GM12878 (cell line): ENCODE measurements around the gene LRTM2. TPM values are rescaled to one million over a fixed set of nuclear protein-coding genes. Genes with fewer than 3 reads are reported as not detected.

Experiments
- ATAC-seq: fragments of 200-7000 bp; cut with Tn5 transposase; 3 replicates; pipeline ENCODE4 v1.9.1; 2020; ENCODE audit warnings: mild to moderate bottlenecking, moderate library complexity
- BruUV-seq: library from RNA; stranded (reverse); fragments of 400-500 nt; replicated peaks from 2 replicates; lab custom pipeline; 2021; lab: Mats Ljungman, UMichigan
- CTCF ChIA-PET: fragments of 300-600 bp; sonication (Branson Sonifier 250); formaldehyde crosslinking; extraction: SDS; loops from one replicate; lab custom pipeline; 2021; ENCODE audit warnings: inconsistent platforms; lab: Yijun Ruan, JAX
- POLR2A ChIA-PET: fragments of 350-600 bp; formaldehyde crosslinking; extraction: SDS; loops from one replicate; lab custom pipeline; 2021; ENCODE audit warnings: inconsistent platforms; lab: Charles Lee
- RAD21 ChIA-PET: fragments of 300-600 bp; sonication (Branson Sonifier 250); formaldehyde crosslinking; loops from one replicate; lab custom pipeline; 2023; ENCODE audit warnings: antibody characterized with exemption; ENCODE audit not compliant: unreplicated experiment; lab: Charles Lee
- SMC1A ChIA-PET: fragments of 300-600 bp; sonication (Branson Sonifier 250); formaldehyde crosslinking; loops from one replicate; lab custom pipeline; 2023; ENCODE audit not compliant: unreplicated experiment, uncharacterized antibody; lab: Charles Lee
- DNase-seq: peaks from one replicate; pipeline ENCODE4 v3.0.0-alpha.2; 2011; ENCODE audit warnings: low read depth, low spot score
- FAIRE-seq: peaks from 3 replicates; lab custom pipeline; 2011; peaks lifted over from hg19 to GRCh38; lab: Jason Lieb, UNC
- H2AFZ ChIP-seq: 2 replicates; pipeline ENCODE4 v1.6.0; 2011; ENCODE audit warnings: low read depth, low read length, control low read depth; ENCODE audit not compliant: control insufficient read depth
- H3K27ac ChIP-seq: 2 replicates; pipeline ENCODE4 v1.5.1; 2011; ENCODE audit warnings: control low read depth; ENCODE audit not compliant: control insufficient read depth, insufficient read depth
- H3K27me3 ChIP-seq, 2 experiments: replicated peaks in 1 of 2; 2 replicates each; pipeline versions ENCODE4 v1.6.0 to v1.6.1; 2011; ENCODE audit warnings: low read length in 1 of 2; ENCODE audit not compliant: control insufficient read depth in 2 of 2, insufficient read depth in 2 of 2
- H3K36me3 ChIP-seq, 2 experiments: 2 replicates each; pipeline ENCODE4 v1.5.1; 2011; ENCODE audit warnings: low read length in 1 of 2; ENCODE audit not compliant: control insufficient read depth in 2 of 2, insufficient read depth in 2 of 2
- H3K4me1 ChIP-seq: 2 replicates; pipeline ENCODE4 v1.6.1; 2011; ENCODE audit warnings: mild to moderate bottlenecking, low read length, moderate library complexity, mixed read lengths; ENCODE audit not compliant: control insufficient read depth, insufficient read depth
- H3K4me2 ChIP-seq: 2 replicates; pipeline ENCODE4 v1.6.0; 2011; ENCODE audit warnings: control low read depth; ENCODE audit not compliant: control insufficient read depth, insufficient read depth
- H3K4me3 ChIP-seq: fragments of 200-600 bp; sonication (generic); 2 replicates; pipeline ENCODE4 v1.5.1; 2016
- H3K79me2 ChIP-seq: 2 replicates; pipeline ENCODE4 v1.6.0; 2011; ENCODE audit warnings: low read length; ENCODE audit not compliant: control insufficient read depth, insufficient read depth
- H3K9ac ChIP-seq: 2 replicates; pipeline ENCODE4 v1.8.0; 2011; ENCODE audit warnings: low read length, control low read depth, mixed read lengths; ENCODE audit not compliant: control insufficient read depth, insufficient read depth
- H3K9me3 ChIP-seq: replicated peaks from 3 replicates; pipeline ENCODE4 v1.5.1; 2011; ENCODE audit warnings: mild to moderate bottlenecking, low read length; ENCODE audit not compliant: control insufficient read depth, insufficient read depth
- H4K20me1 ChIP-seq: 2 replicates; pipeline ENCODE4 v1.6.0; 2011; ENCODE audit not compliant: control insufficient read depth, insufficient read depth
- CBX3 ChIP-seq: fragments of 200-600 bp; sonication (generic); IDR thresholded peaks from 2 replicates; pipeline ENCODE4 v1.6.1; 2016; ENCODE audit warnings: low read depth, borderline replicate concordance
- CHD2 ChIP-seq: IDR thresholded peaks from 2 replicates; pipeline ENCODE4 v1.6.1; 2011; ENCODE audit warnings: low read depth, low read length, improper control_type of control experiment, borderline replicate concordance
- EED ChIP-seq: sonication (generic); IDR thresholded peaks from 2 replicates; pipeline ENCODE4 v1.6.1; 2016; ENCODE audit warnings: antibody characterized with exemption, low read depth
- HDGF ChIP-seq: fragments of 450-650 bp; IDR thresholded peaks from 2 replicates; pipeline ENCODE4 v1.6.1; 2016; ENCODE audit warnings: antibody characterized with exemption
- RAD21 ChIP-seq: IDR thresholded peaks from 2 replicates; pipeline ENCODE4 v1.6.1; 2011; ENCODE audit warnings: mild to moderate bottlenecking, low read depth, low read length, moderate library complexity; ENCODE audit not compliant: insufficient read depth
- RBBP5 ChIP-seq: fragments of 200-600 bp; sonication (generic); conservative IDR thresholded peaks from 2 replicates; pipeline ENCODE4 v1.6.1; 2016
- YY1 ChIP-seq: IDR thresholded peaks from 2 replicates; pipeline ENCODE4 v1.6.1; 2011; ENCODE audit warnings: low read depth, mild to moderate bottlenecking, low read length
- WGBS: methylation state at CpG from one replicate; pipeline ENCODE4 v1.1.6; 2016; ENCODE audit warnings: low lambda C conversion rate; ENCODE audit not compliant: insufficient replicate concordance, insufficient coverage; ENCODE audit errors: missing lambda C conversion rate; 5-methylcytosine and 5-hydroxymethylcytosine counted together
- in situ Hi-C: fragments of 300-500 bp; cut with MboI; formaldehyde crosslinking; loops from 9 replicates; pipeline ENCODE4 v1.14.3; 2018; ENCODE audit warnings: mixed read lengths
- intact Hi-C: fragments of 100-400 bp; cut with micrococcal nuclease; formaldehyde crosslinking; loops from one replicate; pipeline ENCODE4 v1.14.2; 2022; ENCODE audit not compliant: unreplicated experiment
- polyA plus RNA-seq, 11 experiments: library from polyadenylated mRNA; depleted of rRNA in 4 of 11; unstranded in 6 of 11; stranded (reverse) in 5 of 11; fragments of >200 nt; fragmentation: Nextera tagmentation in 4 of 11; fragmentation: Illumina TruSeq in 1 of 11; extraction: Ambion mirVana in 4 of 11; extraction: Trizol in 1 of 11; gene quantifications; 1 replicate in 1 of 11; 2 replicates in 10 of 11; pipeline versions ENCODE4 v1.2.1 to v1.2.3, GENCODE V29; 2011 to 2016; ENCODE audit warnings: inconsistent platforms in 2 of 11, missing spikeins in 2 of 11, low read depth in 1 of 11
- total RNA-seq, 4 experiments: library from RNA; depleted of rRNA in 3 of 4; stranded (reverse); fragments of >200 nt in 3 of 4; fragmentation: Illumina TruSeq in 1 of 4; extraction: Trizol in 1 of 4; gene quantifications; 2 replicates each; pipeline versions ENCODE4 v1.2.1 to v1.2.3, GENCODE V29; 2013 to 2021
- TF ChIP-seq, protein P1 (sequence below): fragments of 450-650 bp; formaldehyde crosslinking; IDR thresholded peaks from 2 replicates; pipeline ENCODE4 v1.4.0; 2020; ENCODE audit warnings: mild to moderate bottlenecking, moderate library complexity

LRTM2 gene
- total and polyA plus RNA-seq, 10 of the 15 experiments (the other 5 are each of a cell fraction or from before 2014, with no cell fraction given) = 0.05 TPM; not detected in 9

- WGBS = 0% methylated on average over 3 of the region's 3 CpGs
Measured at GRCh38 chr12:1881936-1882335, 61.6 kb downstream of the LRTM2 start.

More at GRCh38 chr12:1881936-1882335, 61.6 kb downstream of the LRTM2 start:
- Histone ChIP-seq H3K4me3 (no peak overlapping the region), H3K36me3 (no peaks in the 10 kb centered on the region), H3K9ac (no peak overlapping the region), H3K79me2 (no peaks in the 10 kb centered on the region), H2AFZ (no peak overlapping the region), H3K27me3 (no peaks in the 10 kb centered on the region; a peak in 3 of 4 replicates), H3K27ac (no peak overlapping the region), H4K20me1 (no peaks in the 10 kb centered on the region), H3K9me3 (no peaks in the 10 kb centered on the region), H3K4me2 (no peak overlapping the region), H3K4me1 (no peaks in the 10 kb centered on the region)
- FAIRE-seq = no peak
- ATAC-seq = no peak
- ChIA-PET SMC1A (no interaction called here), CTCF (interaction anchor here (1.2 kb wide), 1 partner anchor 58 kb away, joined by 3 read pairs; no protein-coding TSS in a partner anchor), RAD21 (no interaction called here), POLR2A (no interaction called here)
- DNase-seq = no peak
- in situ Hi-C loops = no loop called here
- intact Hi-C loops = no loop called here
- BruUV-seq = no TSS peak
- TF ChIP-seq YY1 = no peak
- no peak for TF ChIP-seq CBX3
- TF ChIP-seq RBBP5 = no peak
- TF ChIP-seq HDGF = no peak
- no peak for TF ChIP-seq CHD2
- TF ChIP-seq EED = no peak
- TF ChIP-seq, protein P1, sequence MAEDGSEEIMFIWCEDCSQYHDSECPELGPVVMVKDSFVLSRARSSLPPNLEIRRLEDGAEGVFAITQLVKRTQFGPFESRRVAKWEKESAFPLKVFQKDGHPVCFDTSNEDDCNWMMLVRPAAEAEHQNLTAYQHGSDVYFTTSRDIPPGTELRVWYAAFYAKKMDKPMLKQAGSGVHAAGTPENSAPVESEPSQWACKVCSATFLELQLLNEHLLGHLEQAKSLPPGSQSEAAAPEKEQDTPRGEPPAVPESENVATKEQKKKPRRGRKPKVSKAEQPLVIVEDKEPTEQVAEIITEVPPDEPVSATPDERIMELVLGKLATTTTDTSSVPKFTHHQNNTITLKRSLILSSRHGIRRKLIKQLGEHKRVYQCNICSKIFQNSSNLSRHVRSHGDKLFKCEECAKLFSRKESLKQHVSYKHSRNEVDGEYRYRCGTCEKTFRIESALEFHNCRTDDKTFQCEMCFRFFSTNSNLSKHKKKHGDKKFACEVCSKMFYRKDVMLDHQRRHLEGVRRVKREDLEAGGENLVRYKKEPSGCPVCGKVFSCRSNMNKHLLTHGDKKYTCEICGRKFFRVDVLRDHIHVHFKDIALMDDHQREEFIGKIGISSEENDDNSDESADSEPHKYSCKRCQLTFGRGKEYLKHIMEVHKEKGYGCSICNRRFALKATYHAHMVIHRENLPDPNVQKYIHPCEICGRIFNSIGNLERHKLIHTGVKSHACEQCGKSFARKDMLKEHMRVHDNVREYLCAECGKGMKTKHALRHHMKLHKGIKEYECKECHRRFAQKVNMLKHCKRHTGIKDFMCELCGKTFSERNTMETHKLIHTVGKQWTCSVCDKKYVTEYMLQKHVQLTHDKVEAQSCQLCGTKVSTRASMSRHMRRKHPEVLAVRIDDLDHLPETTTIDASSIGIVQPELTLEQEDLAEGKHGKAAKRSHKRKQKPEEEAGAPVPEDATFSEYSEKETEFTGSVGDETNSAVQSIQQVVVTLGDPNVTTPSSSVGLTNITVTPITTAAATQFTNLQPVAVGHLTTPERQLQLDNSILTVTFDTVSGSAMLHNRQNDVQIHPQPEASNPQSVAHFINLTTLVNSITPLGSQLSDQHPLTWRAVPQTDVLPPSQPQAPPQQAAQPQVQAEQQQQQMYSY (CRISPR knock-in tag) = no peak
- TF ChIP-seq RAD21 = no peak
